K562 (cell line): ENCODE measurements around the gene EEF2K. TPM values are rescaled to one million over a fixed set of nuclear protein-coding genes. Genes with fewer than 3 reads are reported as not detected.

Experiments used
- ELF2 ChIP-seq: fragments of 250-450 bp; sonication (Bioruptor Pico); IDR thresholded peaks from 2 replicates; pipeline ENCODE4 v1.5.0; 2021; ENCODE audit warnings: mild to moderate bottlenecking
- GATAD2A ChIP-seq: fragments of 450-650 bp; IDR thresholded peaks from 2 replicates; pipeline ENCODE4 v1.6.1; 2017
- HNRNPUL1 ChIP-seq: fragments of 200-400 bp; formaldehyde crosslinking; IDR thresholded peaks from 2 replicates; pipeline ENCODE4 v1.6.1; 2017; ENCODE audit warnings: low read length
- HSF4 ChIP-seq: fragments of 250-450 bp; sonication (Bioruptor Pico); IDR thresholded peaks from 2 replicates; pipeline ENCODE4 v2.1.2; 2022; ENCODE audit warnings: mild to moderate bottlenecking, moderate library complexity, borderline replicate concordance
- ILF3 ChIP-seq: fragments of 450-650 bp; IDR thresholded peaks from 2 replicates; pipeline ENCODE4 v1.6.1; 2018; ENCODE audit warnings: antibody characterized with exemption, mild to moderate bottlenecking, moderate library complexity, borderline replicate concordance
- MXI1 ChIP-seq: IDR thresholded peaks from 2 replicates; pipeline ENCODE4 v1.6.1; 2011; ENCODE audit warnings: low read depth, mild to moderate bottlenecking, improper control_type of control experiment, low read length
- NCOA2 ChIP-seq, 2 experiments: fragments of 450-650 bp; IDR thresholded peaks; 2 replicates each; pipeline ENCODE4 v1.6.1; 2018; ENCODE audit warnings: mild to moderate bottlenecking in 2 of 2, moderate library complexity in 1 of 2; ENCODE audit not compliant: partially characterized antibody in 2 of 2
- NELFE ChIP-seq: IDR thresholded peaks from 2 replicates; pipeline ENCODE4 v1.6.1; 2011; ENCODE audit warnings: mild to moderate bottlenecking; ENCODE audit not compliant: insufficient read depth, insufficient read length
- RFX1 ChIP-seq: fragments of 450-650 bp; IDR thresholded peaks from 2 replicates; pipeline ENCODE4 v1.6.1; 2016; ENCODE audit warnings: mild to moderate bottlenecking, moderate library complexity
- SREBF2 ChIP-seq: sonication (generic); formaldehyde crosslinking; IDR thresholded peaks from 2 replicates; pipeline ENCODE4 v1.4.0; 2020; ENCODE audit warnings: mild to moderate bottlenecking, missing genetic modification reagents
- STAT5A ChIP-seq: IDR thresholded peaks from 2 replicates; pipeline ENCODE4 v1.6.1; 2012; ENCODE audit warnings: low read length, inconsistent platforms, borderline replicate concordance
- TARDBP ChIP-seq: fragments of 450-650 bp; IDR thresholded peaks from 2 replicates; pipeline ENCODE4 v1.6.1; 2016
- XRCC3 ChIP-seq: fragments of 450-650 bp; IDR thresholded peaks from 2 replicates; pipeline ENCODE4 v1.6.1; 2017; ENCODE audit warnings: mild to moderate bottlenecking, moderate library complexity
- polyA plus RNA-seq, 8 experiments: library from polyadenylated mRNA; depleted of rRNA in 4 of 8; stranded (reverse) in 5 of 8; unstranded in 3 of 8; fragments of >200 nt; fragmentation: Nextera tagmentation in 2 of 8; fragmentation: Illumina TruSeq in 1 of 8; extraction: Ambion mirVana in 2 of 8; extraction: Trizol in 1 of 8; gene quantifications; 2 replicates each; pipeline versions ENCODE4 v1.2.1 to v1.2.3, GENCODE V29; 2011 to 2014; ENCODE audit warnings: inconsistent platforms in 1 of 8, missing spikeins in 1 of 8
- total RNA-seq, 7 experiments: library from RNA; depleted of rRNA in 6 of 7; stranded (reverse); fragments of >200 nt in 6 of 7; fragmentation: Illumina TruSeq in 2 of 7; extraction: Trizol in 2 of 7; gene quantifications; 2 replicates each; pipeline versions ENCODE4 v1.2.1 to v1.2.3, GENCODE V29; 2011 to 2021; ENCODE audit warnings: low replicate concordance in 1 of 7
- TF ChIP-seq, protein P1 (sequence below): fragments of 450-650 bp; IDR thresholded peaks from 2 replicates; pipeline ENCODE4 v1.6.1; 2016; ENCODE audit warnings: low read depth
- TF ChIP-seq, protein P2 (sequence below): fragments of 250-450 bp; sonication (Bioruptor Pico); IDR thresholded peaks from 2 replicates; pipeline ENCODE4 v1.8.0; 2021; ENCODE audit warnings: mild to moderate bottlenecking, moderate library complexity
- TF ChIP-seq, protein P3 (sequence below): fragments of 250-450 bp; sonication (Bioruptor Pico); IDR thresholded peaks from 2 replicates; pipeline ENCODE4 v1.5.0; 2021; ENCODE audit warnings: mild to moderate bottlenecking, borderline replicate concordance

Gene EEF2K
- total and polyA plus RNA-seq, 9 of the 15 experiments (the other 6 are each of a cell fraction or from before 2014, with no cell fraction given): 3.0 to 35.2 (median 12.2) TPM

DNA sequence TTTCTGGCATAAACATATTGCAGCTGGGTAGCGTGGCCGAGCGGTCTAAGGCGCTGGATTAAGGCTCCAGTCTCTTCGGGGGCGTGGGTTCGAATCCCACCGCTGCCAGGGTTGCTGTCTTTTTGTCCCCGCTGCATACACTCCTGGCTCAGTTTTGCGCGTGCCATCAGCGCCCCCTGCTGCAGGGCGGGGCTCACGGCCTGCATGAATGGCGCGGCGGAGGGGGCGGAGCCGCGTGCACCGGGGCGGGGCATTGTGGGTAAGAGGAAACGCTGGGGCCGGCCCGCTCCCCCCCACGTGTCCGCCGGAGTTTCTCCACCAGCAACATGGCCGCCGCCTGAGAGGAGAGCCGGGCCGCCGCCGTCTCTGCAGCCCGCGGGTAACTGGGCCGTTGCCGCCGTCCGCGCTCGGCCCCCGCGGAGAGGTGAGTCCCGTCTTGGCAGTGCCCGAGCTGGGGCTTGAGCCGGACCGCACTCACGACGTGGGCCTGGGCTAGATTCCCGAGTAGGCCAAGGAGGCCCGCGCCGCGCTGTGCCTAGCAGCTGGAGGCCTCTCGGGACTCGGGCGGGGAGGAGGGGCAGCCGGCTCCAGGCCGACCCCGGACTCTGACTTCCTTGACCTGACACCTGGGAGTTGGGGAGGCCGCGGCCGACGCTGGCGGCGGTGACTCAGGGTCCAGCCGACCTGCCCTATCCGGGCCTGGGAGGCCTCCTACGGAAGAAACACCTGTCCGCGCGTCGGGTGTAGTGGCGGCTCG lies 91.2 kb downstream of the EEF2K start, which contains the start of gene POLR3E (continued):
- TF ChIP-seq, protein P1, sequence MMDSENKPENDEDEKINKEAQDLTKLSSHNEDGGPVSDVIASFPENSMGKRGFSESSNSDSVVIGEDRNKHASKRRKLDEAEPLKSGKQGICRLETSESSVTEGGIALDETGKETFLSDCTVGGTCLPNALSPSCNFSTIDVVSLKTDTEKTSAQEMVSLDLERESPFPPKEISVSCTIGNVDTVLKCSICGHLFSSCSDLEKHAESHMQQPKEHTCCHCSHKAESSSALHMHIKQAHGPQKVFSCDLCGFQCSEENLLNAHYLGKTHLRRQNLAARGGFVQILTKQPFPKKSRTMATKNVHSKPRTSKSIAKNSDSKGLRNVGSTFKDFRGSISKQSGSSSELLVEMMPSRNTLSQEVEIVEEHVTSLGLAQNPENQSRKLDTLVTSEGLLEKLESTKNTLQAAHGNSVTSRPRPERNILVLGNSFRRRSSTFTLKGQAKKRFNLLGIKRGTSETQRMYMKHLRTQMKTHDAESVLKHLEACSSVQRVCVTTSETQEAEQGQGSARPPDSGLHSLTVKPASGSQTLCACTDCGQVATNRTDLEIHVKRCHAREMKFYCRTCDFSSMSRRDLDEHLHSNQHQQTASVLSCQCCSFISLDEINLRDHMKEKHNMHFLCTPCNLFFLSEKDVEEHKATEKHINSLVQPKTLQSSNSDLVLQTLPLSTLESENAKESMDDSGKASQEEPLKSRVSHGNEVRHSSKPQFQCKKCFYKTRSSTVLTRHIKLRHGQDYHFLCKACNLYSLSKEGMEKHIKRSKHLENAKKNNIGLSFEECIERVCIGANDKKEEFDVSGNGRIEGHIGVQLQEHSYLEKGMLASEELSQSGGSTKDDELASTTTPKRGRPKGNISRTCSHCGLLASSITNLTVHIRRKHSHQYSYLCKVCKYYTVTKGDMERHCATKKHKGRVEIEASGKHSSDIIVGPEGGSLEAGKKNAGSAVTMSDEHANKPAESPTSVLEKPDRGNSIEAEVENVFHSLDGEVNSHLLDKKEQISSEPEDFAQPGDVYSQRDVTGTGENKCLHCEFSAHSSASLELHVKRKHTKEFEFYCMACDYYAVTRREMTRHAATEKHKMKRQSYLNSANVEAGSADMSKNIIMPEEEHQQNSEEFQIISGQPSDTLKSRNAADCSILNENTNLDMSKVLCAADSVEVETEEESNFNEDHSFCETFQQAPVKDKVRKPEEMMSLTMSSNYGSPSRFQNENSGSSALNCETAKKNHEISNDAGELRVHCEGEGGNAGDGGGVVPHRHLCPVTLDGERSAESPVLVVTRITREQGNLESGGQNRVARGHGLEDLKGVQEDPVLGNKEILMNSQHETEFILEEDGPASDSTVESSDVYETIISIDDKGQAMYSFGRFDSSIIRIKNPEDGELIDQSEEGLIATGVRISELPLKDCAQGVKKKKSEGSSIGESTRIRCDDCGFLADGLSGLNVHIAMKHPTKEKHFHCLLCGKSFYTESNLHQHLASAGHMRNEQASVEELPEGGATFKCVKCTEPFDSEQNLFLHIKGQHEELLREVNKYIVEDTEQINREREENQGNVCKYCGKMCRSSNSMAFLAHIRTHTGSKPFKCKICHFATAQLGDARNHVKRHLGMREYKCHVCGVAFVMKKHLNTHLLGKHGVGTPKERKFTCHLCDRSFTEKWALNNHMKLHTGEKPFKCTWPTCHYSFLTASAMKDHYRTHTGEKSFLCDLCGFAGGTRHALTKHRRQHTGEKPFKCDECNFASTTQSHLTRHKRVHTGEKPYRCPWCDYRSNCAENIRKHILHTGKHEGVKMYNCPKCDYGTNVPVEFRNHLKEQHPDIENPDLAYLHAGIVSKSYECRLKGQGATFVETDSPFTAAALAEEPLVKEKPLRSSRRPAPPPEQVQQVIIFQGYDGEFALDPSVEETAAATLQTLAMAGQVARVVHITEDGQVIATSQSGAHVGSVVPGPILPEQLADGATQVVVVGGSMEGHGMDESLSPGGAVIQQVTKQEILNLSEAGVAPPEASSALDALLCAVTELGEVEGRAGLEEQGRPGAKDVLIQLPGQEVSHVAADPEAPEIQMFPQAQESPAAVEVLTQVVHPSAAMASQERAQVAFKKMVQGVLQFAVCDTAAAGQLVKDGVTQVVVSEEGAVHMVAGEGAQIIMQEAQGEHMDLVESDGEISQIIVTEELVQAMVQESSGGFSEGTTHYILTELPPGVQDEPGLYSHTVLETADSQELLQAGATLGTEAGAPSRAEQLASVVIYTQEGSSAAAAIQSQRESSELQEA: peak; percentile 80
- TF ChIP-seq GATAD2A (no peak), TARDBP (no peak; the same call in 1 of the 2 replicates), ILF3 (no peak; the same call in 1 of the 2 replicates), STAT5A (no peak), HSF4 (CRISPR knock-in tag) (no peak), SREBF2 (no peak), NCOA2 (IDR thresholded peaks at IDR 0.05; ENCODE audit: partially characterized antibody in 2 of 2) (peak in 1 of 2 experiments; percentile 87), XRCC3 (no peak), HNRNPUL1 (no peak), NELFE (no peak), RFX1 (no peak), ELF2 (CRISPR knock-in tag) (peak; percentile 59; the same call in 1 of the 2 replicates), MXI1 (peak; percentile 96)
- TF ChIP-seq, protein P2, sequence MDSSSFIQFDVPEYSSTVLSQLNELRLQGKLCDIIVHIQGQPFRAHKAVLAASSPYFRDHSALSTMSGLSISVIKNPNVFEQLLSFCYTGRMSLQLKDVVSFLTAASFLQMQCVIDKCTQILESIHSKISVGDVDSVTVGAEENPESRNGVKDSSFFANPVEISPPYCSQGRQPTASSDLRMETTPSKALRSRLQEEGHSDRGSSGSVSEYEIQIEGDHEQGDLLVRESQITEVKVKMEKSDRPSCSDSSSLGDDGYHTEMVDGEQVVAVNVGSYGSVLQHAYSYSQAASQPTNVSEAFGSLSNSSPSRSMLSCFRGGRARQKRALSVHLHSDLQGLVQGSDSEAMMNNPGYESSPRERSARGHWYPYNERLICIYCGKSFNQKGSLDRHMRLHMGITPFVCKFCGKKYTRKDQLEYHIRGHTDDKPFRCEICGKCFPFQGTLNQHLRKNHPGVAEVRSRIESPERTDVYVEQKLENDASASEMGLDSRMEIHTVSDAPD (CRISPR knock-in tag): no peak
- TF ChIP-seq, protein P3, sequence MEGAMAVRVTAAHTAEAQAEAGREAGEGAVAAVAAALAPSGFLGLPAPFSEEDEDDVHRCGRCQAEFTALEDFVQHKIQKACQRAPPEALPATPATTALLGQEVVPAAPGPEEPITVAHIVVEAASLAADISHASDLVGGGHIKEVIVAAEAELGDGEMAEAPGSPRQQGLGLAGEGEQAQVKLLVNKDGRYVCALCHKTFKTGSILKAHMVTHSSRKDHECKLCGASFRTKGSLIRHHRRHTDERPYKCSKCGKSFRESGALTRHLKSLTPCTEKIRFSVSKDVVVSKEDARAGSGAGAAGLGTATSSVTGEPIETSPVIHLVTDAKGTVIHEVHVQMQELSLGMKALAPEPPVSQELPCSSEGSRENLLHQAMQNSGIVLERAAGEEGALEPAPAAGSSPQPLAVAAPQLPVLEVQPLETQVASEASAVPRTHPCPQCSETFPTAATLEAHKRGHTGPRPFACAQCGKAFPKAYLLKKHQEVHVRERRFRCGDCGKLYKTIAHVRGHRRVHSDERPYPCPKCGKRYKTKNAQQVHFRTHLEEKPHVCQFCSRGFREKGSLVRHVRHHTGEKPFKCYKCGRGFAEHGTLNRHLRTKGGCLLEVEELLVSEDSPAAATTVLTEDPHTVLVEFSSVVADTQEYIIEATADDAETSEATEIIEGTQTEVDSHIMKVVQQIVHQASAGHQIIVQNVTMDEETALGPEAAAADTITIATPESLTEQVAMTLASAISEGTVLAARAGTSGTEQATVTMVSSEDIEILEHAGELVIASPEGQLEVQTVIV (CRISPR knock-in tag): no peak
